ENCODE measurements around the gene C10orf90.

GRCh38 chr10:126438407-126438783, 232.1 kb downstream of the C10orf90 start:
- TF ChIP-seq TAF1 (IDR thresholded peaks at IDR 0.05; ENCODE audit: low read depth), result no peak
- TF ChIP-seq RAD21 (IDR thresholded peaks at IDR 0.05; ENCODE audit: low read depth), result no peak
- TF ChIP-seq EGR1 (IDR thresholded peaks at IDR 0.05), result no peak
- no peak for TF ChIP-seq EP300 (IDR thresholded peaks at IDR 0.05; ENCODE audit: borderline replicate concordance)

All from Ishikawa (cell line).